ENCODE measurements around the gene VBP1.
"Not testable (repeated sequence)": the region's sequence is repeated elsewhere in the genome, so short reads cannot be mapped to it uniquely, and the experiment has no call there.

The VBP1 gene

GRCh38 chrX:155266439-155266838, 50.2 kb downstream of the VBP1 start:
- DNase-seq, result no peak

- not testable (repeated sequence) for DNase-seq
These were observed 51.7 kb downstream of the VBP1 start for GRCh38 chrX:155267995-155268394.

DNA sequence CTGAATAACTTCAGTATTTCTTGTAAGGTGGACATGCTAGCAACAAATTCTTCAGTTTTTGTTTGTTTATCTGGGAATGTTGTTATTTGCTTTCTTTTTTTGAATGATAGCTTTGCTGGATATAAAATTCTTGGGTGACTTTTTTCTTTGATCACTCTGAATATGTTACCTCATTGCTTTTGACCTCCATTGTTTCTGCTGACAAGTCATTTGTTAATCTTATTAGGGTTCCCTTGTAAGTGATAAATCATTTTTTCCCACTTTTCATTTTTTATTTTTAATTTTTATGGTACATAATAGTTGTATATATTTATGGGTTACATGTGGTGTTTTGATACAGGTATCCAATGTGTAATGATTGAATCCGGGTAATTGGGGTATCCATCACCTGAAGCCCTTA, 54.7 kb downstream of the VBP1 start:
- no peak for DNase-seq

GRCh38 chrX:155279873-155280272, 63.6 kb downstream of the VBP1 start:
- no peak for DNase-seq

Data from activated CD4-positive, alpha-beta T cell treated with anti-CD3 and anti-CD28 coated beads, Interleukin-10, Interleukin-2, amounts not matched to agents 100 ng/mL and 50 ng/mL, durations not matched to agents 16 hours and 8 hours (primary cell).